Hematopoietic multipotent progenitor cell treated with erythropoietin and hydrocortisone succinate and interleukin-3 and kit ligand, for 8 days (in vitro differentiated cells): Measurements from ENCODE around the gene HES6.
"Not testable (repeated sequence)": the region's sequence is repeated elsewhere in the genome, so short reads cannot be mapped to it uniquely, and the experiment has no call there.

Experiments
- DNase-seq: peaks from one replicate; pipeline ENCODE4 v3.0.0-alpha.2; 2015

The HES6 gene

DNA sequence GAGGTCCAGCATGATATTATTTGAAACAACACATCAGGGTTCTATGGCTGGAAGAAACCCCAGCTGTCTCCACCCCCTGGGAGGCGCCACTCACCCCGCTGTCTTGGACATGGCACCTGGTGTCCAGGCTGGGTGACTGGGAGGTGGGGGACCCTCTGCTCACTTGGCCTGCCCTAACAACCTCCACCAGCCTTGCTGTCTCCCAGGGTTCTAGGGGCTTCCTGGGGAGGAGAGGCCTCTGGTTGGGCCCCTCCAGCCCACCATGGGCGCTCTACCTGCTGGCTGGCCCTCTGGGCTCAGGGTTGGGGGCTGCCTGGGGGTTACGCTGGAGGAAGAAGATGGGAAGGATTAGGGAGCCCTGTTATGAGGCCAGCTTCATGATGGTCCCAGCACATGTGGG, 32.3 kb upstream of the HES6 start:
- no peak for DNase-seq

DNA sequence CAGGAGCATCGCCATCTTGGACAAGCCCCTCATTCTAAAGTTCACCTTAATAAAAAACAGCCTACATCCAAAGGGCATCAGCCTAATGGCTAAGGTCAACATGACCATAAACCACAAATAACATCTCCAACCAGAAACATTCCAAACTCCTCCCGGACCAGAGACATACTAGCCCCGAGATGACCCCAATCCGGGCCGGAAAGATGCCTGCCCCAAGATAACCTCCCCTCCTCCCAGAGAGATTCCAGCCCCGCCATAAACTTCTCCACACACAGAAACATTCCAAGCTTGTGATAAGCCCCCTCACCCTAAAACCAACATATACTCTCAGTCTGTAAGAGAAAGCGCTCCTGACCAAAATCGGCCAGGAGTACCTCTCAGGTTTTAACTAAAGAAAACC, 31.8 kb upstream of the HES6 start:
- not testable (repeated sequence) for DNase-seq

- DNase-seq = no peak
Measured at GRCh38 chr2:238271061-238271554, 31.3 kb upstream of the HES6 start.

DNA sequence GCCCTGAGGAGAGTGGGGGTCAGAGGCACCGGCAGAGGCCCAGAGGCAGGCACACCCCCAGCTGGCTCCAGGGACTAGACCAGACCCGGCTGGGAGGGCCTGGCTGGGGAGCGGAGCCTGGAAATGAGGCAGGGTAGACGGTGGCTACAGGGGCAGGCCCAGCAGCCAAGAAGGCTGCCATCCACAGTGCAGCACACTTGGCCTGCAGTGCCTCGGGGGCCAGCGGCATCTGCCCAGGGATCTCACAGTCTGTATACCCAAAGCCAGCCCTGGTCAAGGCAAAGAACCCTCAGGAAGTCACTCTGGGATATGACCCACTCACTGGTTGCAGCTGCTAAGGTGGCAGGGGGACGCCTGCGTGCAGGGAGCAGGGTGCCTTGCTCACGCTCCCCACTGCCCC, 30.8 kb upstream of the HES6 start:
- no peak for DNase-seq

GRCh38 chr2:238269741-238270140, 29.9 kb upstream of the HES6 start:
- DNase-seq = no peak

- DNase-seq = no peak
Measured at GRCh38 chr2:238267884-238268680, 28.2 kb upstream of the HES6 start.

DNA sequence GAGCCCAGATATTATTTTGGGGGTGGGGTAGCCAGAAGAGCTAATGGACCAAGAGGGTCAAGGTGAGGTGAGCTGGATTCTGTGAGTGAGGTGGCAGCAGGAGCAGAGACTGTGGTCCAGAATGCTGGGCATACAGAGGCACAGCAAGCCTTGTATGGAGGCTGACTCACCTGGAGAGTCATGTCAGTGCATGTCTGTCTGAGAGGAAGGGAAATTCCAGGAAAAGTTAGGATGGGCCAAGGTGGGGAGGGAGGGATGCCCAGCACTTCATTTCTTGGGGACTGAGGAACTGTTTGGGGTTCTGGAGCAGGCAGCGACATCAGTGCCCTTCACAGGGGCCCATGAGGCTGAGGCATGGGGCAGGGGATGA, 27.5 kb upstream of the HES6 start:
- no peak for DNase-seq

- DNase-seq = no peak
Measured at GRCh38 chr2:238265605-238266004, 25.8 kb upstream of the HES6 start.

GRCh38 chr2:238264072-238264460, 24.2 kb upstream of the HES6 start:
- no peak for DNase-seq

DNA sequence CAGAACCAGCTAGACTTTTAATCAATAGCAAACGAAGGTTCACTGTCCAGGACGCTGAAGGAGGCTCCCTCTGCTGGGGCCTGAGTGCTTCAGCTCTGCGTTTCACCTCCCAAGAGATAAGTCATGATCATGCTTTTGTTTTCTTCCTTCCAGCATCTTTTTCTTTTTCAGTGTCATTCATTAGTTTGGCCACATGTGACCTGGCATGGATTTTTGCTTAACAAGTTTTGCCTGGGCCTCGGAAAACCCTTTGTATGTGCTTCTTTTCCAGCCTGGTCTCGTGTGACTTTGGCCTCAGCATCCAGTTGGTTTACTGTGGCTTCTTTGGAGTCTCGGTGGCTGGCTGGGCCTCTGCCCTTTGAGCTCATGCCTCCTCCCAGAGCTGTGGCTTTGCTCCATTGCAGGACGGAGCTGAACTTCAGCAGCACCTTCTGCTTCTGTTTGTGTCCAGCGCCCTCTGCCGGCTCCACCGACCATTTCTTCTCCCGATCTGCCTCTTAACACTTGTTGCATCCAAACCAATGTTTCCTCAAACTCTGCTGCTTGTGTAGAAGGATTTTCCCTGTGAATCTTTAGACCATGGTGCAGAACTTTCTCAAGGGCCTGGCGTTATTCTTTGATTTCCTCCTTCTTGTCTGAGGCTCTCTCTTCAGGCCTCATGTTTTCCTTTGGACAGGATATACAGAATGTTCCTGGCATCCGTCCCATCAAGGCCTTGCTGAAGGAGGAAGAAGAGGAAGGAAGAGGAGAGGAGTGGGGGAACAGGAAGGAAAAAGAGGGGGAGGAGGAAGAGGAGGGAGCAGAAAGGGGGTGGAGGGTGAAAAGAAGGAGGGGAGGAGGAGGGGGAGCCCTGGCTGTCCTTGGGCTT, 23.6 kb upstream of the HES6 start:
- peak; percentile 87 for DNase-seq

DNA sequence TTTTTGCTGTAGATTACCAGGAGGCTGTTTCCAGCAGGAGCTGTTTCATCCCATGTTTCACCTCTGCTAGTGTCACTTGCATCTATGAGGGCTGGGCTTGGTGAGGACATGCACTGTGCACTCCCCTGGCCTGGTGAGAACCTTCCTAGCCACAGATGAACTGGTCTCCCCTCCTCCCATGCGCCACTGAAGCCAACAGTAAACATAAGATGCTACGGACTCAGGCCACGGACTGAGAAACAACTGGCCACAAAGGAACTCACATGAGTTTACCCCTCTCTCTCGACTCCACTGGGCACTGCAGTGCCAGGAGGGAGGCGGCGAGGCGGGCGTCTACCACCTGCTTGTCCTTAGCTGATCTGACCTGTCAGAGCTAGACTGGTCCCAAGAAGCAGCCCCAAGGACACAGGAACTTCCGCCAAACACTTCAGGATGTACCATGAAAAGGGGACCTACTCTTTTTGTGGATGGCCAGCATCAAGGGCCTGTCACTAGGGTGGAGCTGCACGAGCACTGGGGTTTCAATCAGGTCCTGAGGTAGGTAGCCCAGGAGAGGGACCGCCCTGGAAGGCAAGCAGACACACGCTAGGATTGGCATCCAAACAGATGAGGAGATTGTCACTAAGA, 22.8 kb upstream of the HES6 start:
- DNase-seq = no peak

GRCh38 chr2:238261718-238262375, 22.0 kb upstream of the HES6 start:
- no peak for DNase-seq

GRCh38 chr2:238260883-238261282, 21.0 kb upstream of the HES6 start:
- DNase-seq = no peak

DNA sequence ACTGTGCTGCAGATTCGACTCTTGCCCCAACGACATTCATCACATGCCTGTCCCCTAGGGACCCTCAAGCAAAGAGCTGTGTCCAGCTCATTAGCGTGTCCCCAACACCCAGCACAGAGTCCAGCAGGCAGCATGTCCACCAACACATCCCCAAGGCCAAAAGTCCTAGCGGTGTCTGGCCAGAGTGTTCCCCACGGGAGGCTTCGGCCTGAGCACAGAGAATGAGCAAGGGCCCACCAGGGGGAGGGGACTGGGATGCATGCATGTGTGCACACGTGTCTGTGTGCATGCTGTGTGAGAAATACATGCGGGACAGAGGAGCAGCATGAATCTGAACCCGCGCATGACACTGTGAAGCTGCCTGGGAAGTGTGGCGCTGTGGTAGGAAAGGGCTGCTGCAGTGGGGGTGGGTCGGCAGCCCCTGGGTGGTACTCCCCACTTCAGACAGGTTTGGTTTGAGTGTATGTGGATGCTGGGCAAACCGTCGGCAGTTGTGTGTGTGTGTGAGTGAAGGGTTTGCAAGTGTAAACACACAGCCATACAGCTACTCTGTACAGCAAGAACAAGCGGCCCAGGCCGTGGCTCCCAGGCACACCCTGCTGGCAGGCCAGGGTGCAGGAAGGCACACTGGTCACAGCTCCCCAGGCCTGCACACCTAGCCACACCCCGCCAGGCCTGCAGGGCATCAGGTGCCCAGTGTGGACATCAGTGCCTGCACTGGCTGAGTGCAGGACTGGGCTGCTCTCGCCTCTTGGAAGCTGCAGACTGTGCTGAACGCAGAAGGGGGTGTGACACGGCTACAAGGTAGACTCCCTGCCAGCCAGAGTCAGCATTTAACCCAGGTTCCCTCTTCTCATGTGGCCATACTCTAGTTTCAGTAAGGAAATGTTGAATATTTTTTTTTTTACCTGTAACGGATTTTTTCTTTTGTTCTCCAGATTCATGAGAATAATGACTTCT, 19.5 kb upstream of the HES6 start:
- no peak for DNase-seq

GRCh38 chr2:238257786-238258700, 18.2 kb upstream of the HES6 start:
- DNase-seq = no peak

- peak; percentile 93 for DNase-seq
Measured at GRCh38 chr2:238256594-238257104, 16.8 kb upstream of the HES6 start.

DNA sequence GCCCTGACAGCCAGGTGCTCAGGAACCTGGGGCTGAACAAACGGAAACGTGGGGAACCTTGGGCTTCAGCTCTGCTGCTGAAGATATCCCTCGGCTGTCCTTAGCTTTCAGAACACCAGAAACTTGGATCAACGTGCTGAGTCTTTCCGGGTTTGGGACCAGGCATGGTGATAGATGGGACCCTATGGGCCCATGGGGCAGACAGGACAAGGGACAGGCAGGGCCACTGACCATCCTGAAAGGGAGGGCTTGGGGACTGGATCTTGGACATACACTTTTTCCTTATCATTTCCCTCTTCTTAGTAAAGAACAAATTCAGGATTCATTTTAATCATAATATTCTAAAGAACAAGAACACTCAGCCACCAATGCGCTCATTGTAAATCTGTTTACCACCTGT, 16.3 kb upstream of the HES6 start:
- no peak for DNase-seq

DNA sequence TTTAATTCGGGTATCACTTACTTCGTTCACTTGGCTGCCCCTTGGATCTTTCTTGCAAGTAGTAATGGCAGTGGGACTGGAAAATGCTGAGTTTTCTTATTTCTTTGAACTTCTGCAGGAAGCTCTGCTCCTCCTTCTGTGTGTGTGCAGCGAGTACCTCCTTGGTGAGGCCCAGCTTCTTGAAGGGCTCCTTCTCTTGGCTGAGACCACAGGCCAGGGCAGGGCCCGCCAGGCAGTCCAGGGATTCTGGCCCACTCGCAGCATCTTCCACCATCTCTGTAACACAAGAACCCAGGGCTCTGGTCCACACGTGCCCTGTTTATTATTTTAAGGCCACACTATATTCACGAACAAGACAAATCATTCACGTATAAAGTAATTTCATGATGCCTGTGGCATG, 15.8 kb upstream of the HES6 start:
- DNase-seq = no peak

- no peak for DNase-seq
Measured at GRCh38 chr2:238255151-238255551, 15.3 kb upstream of the HES6 start.

DNA sequence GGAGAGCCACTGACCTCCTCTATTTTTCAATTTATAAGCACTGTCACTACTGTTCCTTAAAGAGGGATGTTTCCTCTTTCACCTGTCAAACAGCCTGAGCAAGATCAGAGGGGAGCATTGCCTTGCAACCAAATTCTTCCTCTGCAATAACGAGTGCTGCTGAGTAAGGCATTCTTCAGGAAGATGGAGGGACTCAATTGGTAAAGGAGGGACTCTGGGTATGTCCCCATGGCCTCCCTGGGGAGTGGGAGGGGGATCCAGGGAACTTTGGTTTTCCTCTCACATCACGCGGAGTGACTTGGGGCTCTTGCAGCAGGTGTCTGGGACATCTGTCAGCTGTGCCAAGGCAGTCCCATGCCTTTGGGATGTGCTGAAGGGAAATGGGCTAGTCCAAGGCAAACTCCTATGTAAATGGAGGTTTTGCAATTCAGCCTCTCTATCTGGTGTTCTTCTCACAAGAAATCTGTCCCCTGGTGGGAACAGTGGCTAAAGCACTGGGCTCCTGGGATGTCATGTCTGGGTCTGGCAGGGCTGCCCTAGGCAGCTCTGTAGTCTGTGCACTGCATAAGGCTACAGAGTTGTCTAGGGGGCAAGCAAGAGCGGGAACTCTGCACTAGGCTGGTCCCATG, 14.4 kb upstream of the HES6 start:
- DNase-seq = no peak
